SU-DHL-6 (cell line): ENCODE measurements around the gene NEFH.

Experiments
- CTCF ChIP-seq: fragments of 200-600 bp; sonication (generic); IDR thresholded peaks from one replicate; pipeline ENCODE4 v1.5.1; 2017; ENCODE audit warnings: antibody characterized with exemption, mild to moderate bottlenecking, low read length, moderate library complexity; ENCODE audit not compliant: insufficient read depth, poor library complexity, severe bottlenecking
- EZH2phosphoT487 ChIP-seq: fragments of 200-600 bp; sonication (generic), shearing (Covaris generic); conservative IDR thresholded peaks from 2 replicates; pipeline ENCODE4 v1.6.1; 2018; ENCODE audit warnings: mild to moderate bottlenecking, antibody characterized with exemption, low read length, moderate library complexity, mixed read lengths

- TF ChIP-seq CTCF (no peak), EZH2phosphoT487 (no peak)
Measured at GRCh38 chr22:29463629-29464028, 16.4 kb upstream of the NEFH start.
